Astrocyte (in vitro differentiated cells and primary cell): ENCODE measurements around the gene USP6NL. TPM values are rescaled to one million over a fixed set of nuclear protein-coding genes. Genes with fewer than 3 reads are reported as not detected.

Source experiments
- DNase-seq: peaks from one replicate; pipeline ENCODE4 v3.0.0-alpha.2; 2010; ENCODE audit warnings: low read depth
- FAIRE-seq: peaks from 2 replicates; lab custom pipeline; 2011; peaks lifted over from hg19 to GRCh38; lab: Jason Lieb, UNC
- H2AFZ ChIP-seq: 2 replicates; pipeline ENCODE4 v1.6.0; 2012; ENCODE audit warnings: low read depth, low read length, inconsistent platforms
- H3K27ac ChIP-seq: 2 replicates; pipeline ENCODE4 v1.5.1; 2011; ENCODE audit warnings: low read depth, low read length, inconsistent platforms
- H3K27me3 ChIP-seq: 2 replicates; pipeline ENCODE4 v1.6.0; 2011; ENCODE audit warnings: low read length, inconsistent platforms; ENCODE audit not compliant: insufficient read depth
- H3K36me3 ChIP-seq: 2 replicates; pipeline ENCODE4 v1.5.1; 2011; ENCODE audit warnings: low read length, inconsistent platforms; ENCODE audit not compliant: insufficient read depth
- H3K4me1 ChIP-seq: 2 replicates; pipeline ENCODE4 v1.5.1; 2011; ENCODE audit warnings: low read length, inconsistent platforms; ENCODE audit not compliant: insufficient read depth
- H3K4me2 ChIP-seq: 2 replicates; pipeline ENCODE4 v1.6.0; 2012; ENCODE audit warnings: low read length, inconsistent platforms
- H3K4me3 ChIP-seq: 2 replicates; pipeline ENCODE4 v1.5.1; 2011; ENCODE audit warnings: low read depth, mild to moderate bottlenecking, low read length, inconsistent platforms; ENCODE audit not compliant: insufficient read depth
- H3K79me2 ChIP-seq: 2 replicates; pipeline ENCODE4 v1.6.0; 2012; ENCODE audit warnings: mild to moderate bottlenecking, low read length, inconsistent platforms; ENCODE audit not compliant: insufficient read depth
- H3K9ac ChIP-seq: 2 replicates; pipeline ENCODE4 v1.6.0; 2012; ENCODE audit warnings: mild to moderate bottlenecking, low read length, inconsistent platforms
- H3K9me3 ChIP-seq: 2 replicates; pipeline ENCODE4 v1.5.1; 2012; ENCODE audit warnings: low read depth, mild to moderate bottlenecking, low read length, inconsistent platforms; ENCODE audit not compliant: insufficient read depth
- H4K20me1 ChIP-seq: 2 replicates; pipeline ENCODE4 v1.6.0; 2012; ENCODE audit warnings: low read length, inconsistent platforms; ENCODE audit not compliant: insufficient read depth
- H3K27ac Mint-ChIP-seq: one replicate; pipeline ENCODE4 v1.8.0; 2021; ENCODE audit warnings: mild to moderate bottlenecking, mixed read lengths; ENCODE audit not compliant: unreplicated experiment
- H3K27me3 Mint-ChIP-seq: one replicate; pipeline ENCODE4 v1.8.0; 2021; ENCODE audit warnings: low read depth, mixed read lengths; ENCODE audit not compliant: unreplicated experiment
- H3K36me3 Mint-ChIP-seq: one replicate; pipeline ENCODE4 v1.8.0; 2021; ENCODE audit warnings: low read depth, mixed read lengths; ENCODE audit not compliant: unreplicated experiment
- H3K4me1 Mint-ChIP-seq: one replicate; pipeline ENCODE4 v1.8.0; 2021; ENCODE audit warnings: low read depth, mixed read lengths; ENCODE audit not compliant: unreplicated experiment
- H3K4me3 Mint-ChIP-seq: one replicate; pipeline ENCODE4 v1.8.0; 2021; ENCODE audit warnings: mild to moderate bottlenecking, moderate library complexity, mixed read lengths; ENCODE audit not compliant: unreplicated experiment
- H3K9me3 Mint-ChIP-seq: one replicate; pipeline ENCODE4 v1.8.0; 2021; ENCODE audit warnings: mild to moderate bottlenecking, mixed read lengths; ENCODE audit not compliant: unreplicated experiment
- CTCF ChIP-seq: IDR thresholded peaks from 2 replicates; pipeline ENCODE4 v1.5.1; 2011; ENCODE audit warnings: low read depth, mild to moderate bottlenecking, inconsistent platforms, low read length, moderate library complexity; ENCODE audit not compliant: insufficient read depth
- EZH2 ChIP-seq: IDR thresholded peaks from 2 replicates; pipeline ENCODE4 v1.6.1; 2012; ENCODE audit warnings: mild to moderate bottlenecking, low read length, inconsistent platforms; ENCODE audit not compliant: insufficient read depth
- total RNA-seq: library from RNA; stranded (reverse); gene quantifications from 2 replicates; pipeline ENCODE4 v1.2.1, GENCODE V29; 2021

The USP6NL gene
- total RNA-seq, 1 donor from 2014 or later, result 16.6 TPM

- H3K27me3 Mint-ChIP-seq, result no peaks in the 10 kb centered on the region
- Histone ChIP-seq H3K9ac (no peak overlapping the region), H3K4me3 (no peak overlapping the region), H3K9me3 (no peaks in the 10 kb centered on the region), H3K4me2 (no peak overlapping the region), H4K20me1 (peaks cover 2% of the 10 kb centered on the region), H3K79me2 (no peaks in the 10 kb centered on the region), H3K27me3 (no peaks in the 10 kb centered on the region), H2AFZ (no peak overlapping the region), H3K27ac (no peak overlapping the region), H3K36me3 (no peaks in the 10 kb centered on the region), H3K4me1 (peaks cover 3% of the 10 kb centered on the region)
- H3K36me3 Mint-ChIP-seq, result peaks cover 2% of the 10 kb centered on the region
- no peak for DNase-seq
- FAIRE-seq, result no peak
- H3K4me3 Mint-ChIP-seq, result no peak overlapping the region
- no peaks in the 10 kb centered on the region for H3K9me3 Mint-ChIP-seq
- TF ChIP-seq CTCF, result no peak
- TF ChIP-seq EZH2, result no peak
- peaks cover 3% of the 10 kb centered on the region for H3K4me1 Mint-ChIP-seq
- no peak overlapping the region for H3K27ac Mint-ChIP-seq
Measured at GRCh38 chr10:11510281-11510680, 101.2 kb downstream of the USP6NL start.

GRCh38 chr10:11509036-11509435, 102.4 kb downstream of the USP6NL start:
- H4K20me1 ChIP-seq, result no peaks in the 10 kb centered on the region
- H3K27me3 ChIP-seq, result no peaks in the 10 kb centered on the region
- Mint-ChIP-seq H3K27ac (no peak overlapping the region), H3K4me1 (peaks cover 7% of the 10 kb centered on the region), H3K4me3 (no peak overlapping the region), H3K27me3 (no peaks in the 10 kb centered on the region), H3K36me3 (no peaks in the 10 kb centered on the region), H3K9me3 (no peaks in the 10 kb centered on the region)
- no peak overlapping the region for H3K4me2 ChIP-seq
- H3K4me1 ChIP-seq, result peaks cover 3% of the 10 kb centered on the region
- H3K9me3 ChIP-seq, result no peaks in the 10 kb centered on the region
- no peaks in the 10 kb centered on the region for H3K79me2 ChIP-seq
- H3K4me3 ChIP-seq, result no peak overlapping the region
- no peak for DNase-seq
- no peak for FAIRE-seq
- H3K27ac ChIP-seq, result no peak overlapping the region
- no peak overlapping the region for H2AFZ ChIP-seq
- H3K36me3 ChIP-seq, result no peaks in the 10 kb centered on the region
- TF ChIP-seq EZH2, result no peak
- no peak for TF ChIP-seq CTCF
- H3K9ac ChIP-seq, result no peak overlapping the region

GRCh38 chr10:11506247-11506789, 105.1 kb downstream of the USP6NL start:
- TF ChIP-seq EZH2 (no peak), CTCF (no peak)
- FAIRE-seq, result no peak

More at GRCh38 chr10:11506247-11506789, 105.1 kb downstream of the USP6NL start:
- Histone ChIP-seq H3K27me3 (no peaks in the 10 kb centered on the region), H4K20me1 (no peaks in the 10 kb centered on the region), H3K9me3 (no peaks in the 10 kb centered on the region), H3K36me3 (no peaks in the 10 kb centered on the region), H3K9ac (no peak overlapping the region), H3K4me2 (no peak overlapping the region), H3K4me3 (no peak overlapping the region), H3K4me1 (peaks cover 3% of the 10 kb centered on the region), H2AFZ (no peak overlapping the region), H3K79me2 (no peaks in the 10 kb centered on the region), H3K27ac (no peak overlapping the region)
- no peaks in the 10 kb centered on the region for H3K9me3 Mint-ChIP-seq
- H3K27ac Mint-ChIP-seq, result no peak overlapping the region
- H3K4me1 Mint-ChIP-seq, result peaks cover 7% of the 10 kb centered on the region
- no peaks in the 10 kb centered on the region for H3K27me3 Mint-ChIP-seq
- DNase-seq, result no peak
- H3K4me3 Mint-ChIP-seq, result no peak overlapping the region
- H3K36me3 Mint-ChIP-seq, result no peaks in the 10 kb centered on the region
